Measurements from ENCODE around the gene LAMA2.

The LAMA2 gene

DNA sequence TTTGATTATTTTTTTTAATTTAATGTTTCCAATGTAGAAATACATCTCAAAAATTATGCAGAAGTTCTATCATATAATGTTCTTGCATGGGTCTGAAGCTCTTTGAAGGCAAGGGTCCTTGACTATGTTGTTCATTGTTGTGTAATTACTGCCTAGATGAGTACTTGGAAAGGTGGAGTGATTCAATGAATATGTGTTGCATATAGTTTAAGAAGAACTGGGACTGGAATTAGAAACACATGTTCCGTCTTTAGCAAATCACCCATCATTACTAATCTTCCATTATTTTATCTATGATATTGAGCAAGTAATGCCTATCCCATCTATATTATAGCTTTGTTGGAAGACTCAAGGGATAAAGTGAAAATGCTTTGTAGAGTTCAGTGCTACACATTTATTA lies 147.3 kb downstream of the LAMA2 start:
- TF ChIP-seq, protein P1, sequence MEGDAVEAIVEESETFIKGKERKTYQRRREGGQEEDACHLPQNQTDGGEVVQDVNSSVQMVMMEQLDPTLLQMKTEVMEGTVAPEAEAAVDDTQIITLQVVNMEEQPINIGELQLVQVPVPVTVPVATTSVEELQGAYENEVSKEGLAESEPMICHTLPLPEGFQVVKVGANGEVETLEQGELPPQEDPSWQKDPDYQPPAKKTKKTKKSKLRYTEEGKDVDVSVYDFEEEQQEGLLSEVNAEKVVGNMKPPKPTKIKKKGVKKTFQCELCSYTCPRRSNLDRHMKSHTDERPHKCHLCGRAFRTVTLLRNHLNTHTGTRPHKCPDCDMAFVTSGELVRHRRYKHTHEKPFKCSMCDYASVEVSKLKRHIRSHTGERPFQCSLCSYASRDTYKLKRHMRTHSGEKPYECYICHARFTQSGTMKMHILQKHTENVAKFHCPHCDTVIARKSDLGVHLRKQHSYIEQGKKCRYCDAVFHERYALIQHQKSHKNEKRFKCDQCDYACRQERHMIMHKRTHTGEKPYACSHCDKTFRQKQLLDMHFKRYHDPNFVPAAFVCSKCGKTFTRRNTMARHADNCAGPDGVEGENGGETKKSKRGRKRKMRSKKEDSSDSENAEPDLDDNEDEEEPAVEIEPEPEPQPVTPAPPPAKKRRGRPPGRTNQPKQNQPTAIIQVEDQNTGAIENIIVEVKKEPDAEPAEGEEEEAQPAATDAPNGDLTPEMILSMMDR (IDR thresholded peaks at IDR 0.05; ENCODE audit: low read depth, low read length), result no peak
- H3K4me3 ChIP-seq (ENCODE audit: low read depth, low read length), result no peak overlapping the region
- no peak for DNase-seq (ENCODE audit: low read depth, low spot score)
- in situ Hi-C loops (cut with HindIII; ENCODE audit: low sequenced_read_pairs), result no loop called here

DNA sequence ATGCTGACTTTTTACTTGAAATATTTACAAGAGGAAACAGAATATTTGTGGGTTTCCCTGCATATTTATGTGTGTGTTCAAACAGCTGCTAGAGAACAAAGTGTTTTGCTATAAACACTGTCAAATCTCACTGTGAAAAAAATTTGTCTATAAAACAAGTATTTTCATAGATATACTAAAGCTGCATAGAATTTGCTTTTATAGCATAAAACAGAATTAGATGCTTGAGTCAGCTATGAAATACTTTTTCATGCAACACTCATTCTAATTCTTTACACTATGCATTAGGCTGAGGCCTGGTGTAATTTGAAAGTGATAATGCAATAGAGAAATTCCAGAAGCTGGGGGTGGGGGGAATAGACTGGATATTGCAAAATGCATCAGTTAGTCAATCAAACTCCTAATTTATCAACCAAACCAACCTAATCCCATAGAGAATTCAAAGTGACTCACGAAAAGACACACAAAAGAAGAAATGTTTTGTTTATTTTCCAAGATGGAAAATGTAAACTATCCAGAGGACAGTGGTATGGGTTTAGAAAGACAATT lies 148.2 kb downstream of the LAMA2 start:
- in situ Hi-C loops (cut with HindIII; ENCODE audit: low sequenced_read_pairs), result no loop called here
- peak; percentile 52 for DNase-seq (ENCODE audit: low read depth, low spot score)
- H3K4me3 ChIP-seq (ENCODE audit: low read depth, low read length), result no peak overlapping the region
- TF ChIP-seq, protein P1 (IDR thresholded peaks at IDR 0.05; ENCODE audit: low read depth, low read length), result no peak

DNA sequence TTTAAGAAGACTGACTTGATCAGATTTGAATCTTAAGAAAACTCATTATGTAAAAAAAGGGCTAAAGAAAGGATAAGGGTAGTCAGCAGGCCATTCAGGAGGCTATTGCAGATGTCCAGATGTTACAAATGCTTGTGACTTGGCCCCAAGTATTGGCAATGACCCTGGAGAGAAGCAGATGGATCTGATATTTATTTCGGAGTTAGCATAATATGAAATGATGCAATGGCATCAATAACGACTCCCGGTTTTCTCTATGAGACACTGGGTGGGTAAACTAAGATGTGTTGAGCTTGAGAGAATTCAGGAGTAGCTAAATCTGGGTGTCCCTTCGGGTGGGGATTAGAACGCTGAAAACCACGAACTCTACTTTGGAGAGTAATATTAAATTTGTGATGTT lies 149.7 kb downstream of the LAMA2 start:
- TF ChIP-seq, protein P1 (IDR thresholded peaks at IDR 0.05; ENCODE audit: low read depth, low read length), result no peak
- DNase-seq (ENCODE audit: low read depth, low spot score), result no peak
- no peak overlapping the region for H3K4me3 ChIP-seq (ENCODE audit: low read depth, low read length)
- in situ Hi-C loops (cut with HindIII; ENCODE audit: low sequenced_read_pairs), result no loop called here

DNA sequence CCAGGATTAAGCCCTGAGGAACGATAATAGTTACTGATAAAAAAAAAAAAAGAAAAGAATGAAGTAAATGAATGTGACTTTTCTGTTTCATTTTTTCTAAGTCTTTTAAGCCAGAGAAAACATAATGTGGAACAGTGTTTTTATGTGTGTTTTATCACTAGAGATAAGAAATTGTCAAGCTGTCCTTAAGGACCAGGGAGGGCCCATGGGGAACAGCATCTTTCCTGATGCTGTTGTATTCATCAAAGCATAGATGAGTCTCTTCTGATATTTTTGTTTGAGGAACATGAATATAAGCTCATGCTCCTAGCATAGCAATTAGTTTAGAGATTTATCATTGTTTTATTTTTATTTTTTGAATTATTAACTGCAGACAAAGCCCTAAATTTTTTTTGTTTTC lies 150.2 kb downstream of the LAMA2 start:
- TF ChIP-seq, protein P1 (IDR thresholded peaks at IDR 0.05; ENCODE audit: low read depth, low read length), result no peak
- DNase-seq (ENCODE audit: low read depth, low spot score), result no peak
- H3K4me3 ChIP-seq (ENCODE audit: low read depth, low read length), result no peak overlapping the region
- in situ Hi-C loops (cut with HindIII; ENCODE audit: low sequenced_read_pairs), result no loop called here

DNA sequence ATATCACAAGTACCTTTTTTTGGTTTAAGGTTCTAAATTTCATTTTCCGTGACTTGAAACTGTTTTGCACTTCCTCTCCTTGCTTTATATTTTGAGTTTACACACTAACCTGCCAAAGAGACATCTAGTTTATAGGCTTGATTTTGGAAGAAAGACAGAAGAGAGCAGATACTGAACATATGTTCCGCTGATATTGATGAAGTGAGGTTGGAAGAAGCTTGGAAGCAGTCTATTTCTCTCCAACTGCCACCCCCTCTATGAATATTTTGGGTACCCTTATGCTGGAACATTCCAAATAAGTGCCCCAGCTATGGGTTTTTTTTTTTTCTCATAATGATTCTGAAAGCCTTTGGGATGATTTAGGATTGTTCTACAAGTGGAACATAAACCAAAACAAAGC lies 150.6 kb downstream of the LAMA2 start:
- H3K4me3 ChIP-seq (ENCODE audit: low read depth, low read length), result no peak overlapping the region
- DNase-seq (ENCODE audit: low read depth, low spot score), result no peak
- in situ Hi-C loops (cut with HindIII; ENCODE audit: low sequenced_read_pairs), result no loop called here
- TF ChIP-seq, protein P1 (IDR thresholded peaks at IDR 0.05; ENCODE audit: low read depth, low read length), result no peak

DNA sequence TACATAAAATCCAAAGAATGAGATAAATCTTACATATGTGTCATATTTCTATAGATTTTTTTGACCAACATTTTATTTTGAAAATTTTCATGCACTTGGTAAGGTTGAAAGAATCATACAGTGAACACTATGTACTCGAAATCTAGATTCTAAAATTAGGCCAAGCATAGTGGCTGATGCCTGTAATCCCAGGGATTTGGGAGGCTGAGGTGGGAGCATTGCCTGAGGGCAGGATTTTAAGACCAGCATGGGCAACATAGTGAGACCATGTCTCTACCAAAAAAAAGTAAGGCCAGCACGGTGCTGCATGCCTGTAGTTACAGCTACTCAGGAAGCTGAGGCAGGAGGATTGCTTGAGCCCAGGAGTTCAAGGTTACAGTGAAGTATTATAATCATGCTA lies 158.6 kb downstream of the LAMA2 start:
- TF ChIP-seq, protein P1 (IDR thresholded peaks at IDR 0.05; ENCODE audit: low read depth, low read length), result no peak
- no peak overlapping the region for H3K4me3 ChIP-seq (ENCODE audit: low read depth, low read length)
- in situ Hi-C loops (cut with HindIII; ENCODE audit: low sequenced_read_pairs), result no loop called here
- no peak for DNase-seq (ENCODE audit: low read depth, low spot score)

DNA sequence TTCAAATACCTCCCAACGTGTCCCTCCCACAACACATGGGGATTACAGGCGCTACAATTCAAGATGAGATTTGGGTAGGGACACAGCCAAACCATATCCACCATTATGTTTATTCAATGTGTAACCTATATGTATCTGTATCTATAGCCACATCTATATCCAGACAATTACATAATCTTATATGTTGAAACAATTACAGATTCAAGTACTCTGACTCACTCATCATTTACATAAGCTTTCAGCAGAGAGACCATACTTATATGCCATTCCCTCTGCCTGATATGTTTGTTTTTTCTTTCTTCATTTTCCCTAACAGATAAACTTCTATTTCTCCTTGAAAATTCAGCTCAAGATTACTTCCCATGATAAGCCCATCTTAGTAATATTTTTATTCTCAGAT lies 163.6 kb downstream of the LAMA2 start:
- TF ChIP-seq, protein P1 (IDR thresholded peaks at IDR 0.05; ENCODE audit: low read depth, low read length), result no peak
- in situ Hi-C loops (cut with HindIII; ENCODE audit: low sequenced_read_pairs), result no loop called here
- no peak for DNase-seq (ENCODE audit: low read depth, low spot score)
- H3K4me3 ChIP-seq (ENCODE audit: low read depth, low read length), result no peak overlapping the region
